HG03565 (cell line): ENCODE measurements around the gene FAAP24.
"Not testable (repeated sequence)": the region's sequence is repeated elsewhere in the genome, so short reads cannot be mapped to it uniquely, and the experiment has no call there.

ENCODE experiments used
- ATAC-seq: cut with Tn5 transposase; IDR thresholded peaks from one replicate; pipeline ENCODE4 v1.9.1; 2021; ENCODE audit warnings: mild to moderate bottlenecking, moderate library complexity; ENCODE audit not compliant: unreplicated experiment

Gene FAAP24, protein sequence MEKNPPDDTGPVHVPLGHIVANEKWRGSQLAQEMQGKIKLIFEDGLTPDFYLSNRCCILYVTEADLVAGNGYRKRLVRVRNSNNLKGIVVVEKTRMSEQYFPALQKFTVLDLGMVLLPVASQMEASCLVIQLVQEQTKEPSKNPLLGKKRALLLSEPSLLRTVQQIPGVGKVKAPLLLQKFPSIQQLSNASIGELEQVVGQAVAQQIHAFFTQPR

DNA sequence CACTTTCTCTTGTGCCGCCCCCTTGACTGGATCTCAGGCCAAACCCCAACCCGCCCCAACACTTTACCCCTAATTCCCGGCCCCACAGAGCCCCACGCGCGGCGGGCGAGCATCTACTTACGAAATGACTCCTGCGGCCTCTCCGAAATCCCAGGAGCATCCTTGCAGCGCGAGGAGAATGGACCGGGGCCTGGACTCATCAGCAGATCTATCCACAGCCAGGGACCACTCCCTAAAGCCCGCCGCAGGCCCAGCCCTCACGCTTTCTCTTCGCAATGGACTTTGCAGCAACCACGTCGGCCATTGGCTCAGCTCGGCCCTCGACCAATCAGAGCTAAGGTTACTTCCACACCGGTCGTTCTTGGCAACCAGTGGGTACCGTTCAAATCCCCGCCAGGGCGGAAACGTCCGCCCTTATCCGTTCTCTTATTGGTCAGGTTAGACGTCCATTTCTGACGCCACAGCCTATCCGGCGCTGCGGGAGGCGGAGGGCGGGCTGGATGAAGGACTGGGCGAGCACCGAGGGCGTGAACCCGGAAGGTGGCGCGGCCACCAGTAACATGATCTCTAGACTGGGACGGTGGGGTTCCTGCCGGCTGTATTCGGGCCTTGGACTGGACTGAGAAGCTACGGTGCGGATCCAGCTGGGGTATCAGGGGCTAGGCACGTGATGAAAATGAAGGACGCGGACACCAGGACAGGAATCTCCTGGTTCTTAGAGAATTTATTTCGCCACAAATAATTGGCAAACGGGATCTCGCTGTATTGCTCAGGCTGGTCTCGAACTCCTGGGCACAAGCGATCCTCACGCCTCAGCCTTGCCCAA lies at the start of gene FAAP24, which contains the start of gene CEP89:
TSS of gene FAAP24 (plus strand) at position 528 of the 826 bp plus-strand sequence. CDS start 955 bp downstream, outside the sequence.
TSS of gene CEP89 (minus strand) at position 244 of the 826 bp plus-strand sequence. CDS start at position 160, 84 bp downstream.
- ATAC-seq = peak; percentile 99

DNA sequence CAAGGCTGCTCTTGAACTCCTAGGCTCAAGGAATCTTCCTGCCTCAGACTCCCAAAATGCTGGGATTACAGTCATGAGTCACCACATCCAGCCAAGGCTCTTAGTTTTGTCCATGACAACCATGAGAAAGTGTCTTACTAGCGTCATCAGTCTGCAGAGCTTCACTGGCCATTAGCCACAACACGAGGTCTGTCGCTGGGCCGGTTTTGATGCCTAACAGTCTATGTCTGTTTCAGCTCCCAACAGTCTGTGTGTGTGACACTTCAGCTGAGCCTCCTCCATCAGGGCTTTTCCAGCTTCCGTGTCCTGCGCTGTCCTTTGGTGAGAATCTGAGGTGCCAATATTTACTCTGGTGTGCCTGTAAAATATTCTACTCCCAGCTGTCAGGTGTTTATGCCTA lies 47.8 kb upstream of the FAAP24 start:
- no peak for ATAC-seq

DNA sequence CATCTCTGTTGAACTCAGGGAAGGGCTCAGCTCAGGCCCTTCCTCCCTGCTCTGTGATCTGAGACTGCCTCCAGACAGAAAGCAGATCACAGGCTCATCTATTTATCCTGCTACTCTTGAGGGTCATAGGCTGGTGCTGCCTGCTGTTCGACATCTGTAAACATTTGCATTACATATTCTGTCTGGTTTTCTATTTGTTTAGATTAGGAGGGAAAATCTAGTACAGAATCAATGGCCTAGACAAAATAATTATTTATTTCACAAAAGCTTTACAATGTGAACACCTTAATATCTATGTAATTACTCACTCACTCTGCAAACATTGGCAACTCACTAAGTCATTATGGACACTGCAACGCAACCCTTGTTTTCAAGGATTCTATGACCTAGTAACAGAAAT lies 43.2 kb upstream of the FAAP24 start:
- no peak for ATAC-seq

DNA sequence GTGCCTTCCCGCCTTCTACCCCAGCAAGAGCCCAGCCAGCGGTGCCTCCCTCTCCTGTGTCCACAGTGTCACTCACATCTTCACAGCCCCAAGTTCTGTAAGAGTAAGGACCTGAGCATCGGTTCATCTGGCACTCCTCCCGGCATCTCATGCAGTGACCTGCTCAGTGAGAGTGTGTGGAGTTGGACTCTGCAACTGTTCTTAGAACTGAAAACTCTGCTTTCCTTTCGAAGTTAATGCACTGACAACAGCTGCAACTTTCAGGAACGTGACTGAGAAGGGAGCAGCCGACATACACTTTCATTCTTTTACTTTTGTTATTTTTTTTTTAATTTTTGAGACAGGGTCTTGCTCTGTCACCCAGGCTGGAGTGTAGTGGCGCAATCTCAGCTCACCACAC lies 41.5 kb upstream of the FAAP24 start:
- no peak for ATAC-seq

DNA sequence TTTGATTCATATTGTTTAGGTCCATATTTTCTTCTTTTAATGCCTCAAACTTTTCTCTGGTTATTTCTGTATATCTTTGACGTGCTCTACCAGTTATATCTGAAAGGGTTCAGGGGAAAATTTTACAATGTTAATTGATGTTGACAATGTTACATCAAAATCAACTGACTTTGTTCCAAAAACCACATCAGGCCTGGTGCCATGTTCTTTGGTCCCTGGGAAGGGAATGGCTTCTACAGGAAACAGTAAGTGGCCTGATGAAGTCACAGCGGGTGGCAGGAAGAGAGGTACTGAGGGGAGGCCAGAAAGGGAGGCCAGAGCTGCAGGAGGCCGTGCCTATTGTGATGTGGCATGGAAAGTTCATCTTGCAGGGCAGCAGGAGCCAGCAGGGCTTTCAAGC lies 38.5 kb upstream of the FAAP24 start:
- ATAC-seq = no peak

DNA sequence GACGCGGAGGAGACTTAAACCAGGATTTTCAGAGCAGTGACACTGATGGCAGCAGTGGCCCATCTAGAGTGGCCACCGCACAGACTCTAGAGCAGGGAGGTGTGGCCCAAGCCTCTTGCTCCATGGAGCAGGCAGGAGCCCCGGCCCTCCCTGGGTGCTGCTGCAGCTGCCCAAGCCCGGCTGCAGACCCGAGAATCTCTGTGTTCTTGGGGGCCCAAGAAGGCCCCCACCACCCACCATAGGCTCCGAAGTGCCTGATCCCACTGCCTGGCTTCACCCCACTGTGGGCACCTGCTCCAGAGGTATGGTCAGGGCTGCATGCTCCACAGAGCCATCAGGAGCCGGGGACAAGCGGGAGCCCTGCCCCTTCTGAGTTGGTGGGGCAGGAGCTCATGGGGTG lies 36.4 kb upstream of the FAAP24 start:
- no peak for ATAC-seq

DNA sequence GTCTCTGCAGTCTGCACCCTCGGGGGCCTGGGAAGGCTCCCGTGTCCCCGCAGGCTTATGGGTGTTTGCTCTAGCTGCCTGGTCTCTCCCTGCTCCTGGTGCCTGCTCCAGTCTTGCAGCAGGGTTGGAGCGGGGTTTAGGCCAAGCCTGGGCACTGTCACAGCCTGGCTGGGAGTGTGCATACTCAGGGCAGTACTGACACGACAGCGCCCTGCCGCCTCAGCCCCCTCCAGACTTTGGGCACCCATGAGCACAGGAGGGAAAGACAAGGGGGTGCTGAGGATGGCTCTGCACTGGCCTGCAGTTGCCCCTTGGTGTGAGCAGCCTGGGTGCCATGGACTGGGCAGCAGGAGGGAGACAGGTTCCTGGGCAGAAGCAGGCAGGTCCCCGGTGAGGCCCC lies 36.0 kb upstream of the FAAP24 start:
- ATAC-seq = no peak

DNA sequence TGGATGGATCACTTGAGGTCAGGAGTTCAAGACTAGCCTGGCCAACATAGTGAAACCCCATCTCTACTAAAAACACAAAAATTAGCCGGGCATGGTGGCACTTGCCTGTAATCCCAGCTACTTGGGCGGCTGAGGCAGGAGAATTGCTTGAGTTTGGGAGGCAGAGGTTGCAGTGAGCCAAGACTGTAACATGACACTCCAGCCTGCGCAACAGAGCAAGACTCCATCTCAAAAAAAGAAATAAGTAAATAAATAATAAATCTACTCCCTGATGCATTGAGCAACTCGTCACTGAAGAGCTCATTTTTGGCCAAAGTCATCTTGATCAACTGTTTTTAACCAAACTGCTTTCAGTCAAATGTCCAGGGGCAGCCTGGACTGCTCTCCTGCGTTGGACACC lies 30.8 kb upstream of the FAAP24 start:
- not testable (repeated sequence) for ATAC-seq

DNA sequence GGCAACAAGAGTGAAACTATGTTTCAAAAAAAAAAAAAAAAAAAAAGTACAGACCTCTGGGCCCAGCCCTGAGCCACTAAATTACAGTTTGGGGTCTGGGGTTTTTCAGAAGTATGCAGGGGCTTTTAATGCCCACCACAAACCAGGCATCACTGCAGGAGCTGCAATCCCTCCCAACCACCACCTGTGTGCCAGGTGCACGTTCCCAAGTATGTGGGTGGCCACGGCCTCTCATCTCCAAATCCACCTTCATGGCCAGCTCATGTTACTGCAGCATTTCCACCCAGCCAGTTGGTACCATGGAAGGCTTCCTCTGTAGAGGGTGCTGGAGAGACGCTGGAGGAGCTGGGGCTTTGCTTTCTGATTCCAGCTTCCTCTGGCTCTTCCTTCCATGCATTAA lies 26.8 kb upstream of the FAAP24 start:
- ATAC-seq = no peak

DNA sequence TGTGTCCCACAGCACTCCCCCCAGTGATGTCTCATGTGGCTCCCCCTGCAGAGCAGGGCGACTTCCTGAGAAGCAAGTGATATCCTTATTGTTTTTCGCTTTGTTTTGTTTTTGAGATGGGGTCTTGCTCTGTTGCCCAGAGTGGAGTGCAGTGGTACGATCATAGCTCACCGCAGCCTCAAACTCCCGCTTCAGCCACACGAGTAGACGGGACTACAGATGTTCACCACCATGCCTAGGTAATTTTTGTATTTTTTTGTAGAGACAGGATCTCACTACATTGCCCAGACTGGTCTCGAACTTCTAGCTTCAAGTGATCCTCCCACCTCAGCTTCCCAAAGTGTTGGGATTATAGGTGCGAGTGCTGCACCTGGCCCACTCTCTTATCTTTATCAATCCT lies 5.3 kb upstream of the FAAP24 start:
- ATAC-seq = no peak

DNA sequence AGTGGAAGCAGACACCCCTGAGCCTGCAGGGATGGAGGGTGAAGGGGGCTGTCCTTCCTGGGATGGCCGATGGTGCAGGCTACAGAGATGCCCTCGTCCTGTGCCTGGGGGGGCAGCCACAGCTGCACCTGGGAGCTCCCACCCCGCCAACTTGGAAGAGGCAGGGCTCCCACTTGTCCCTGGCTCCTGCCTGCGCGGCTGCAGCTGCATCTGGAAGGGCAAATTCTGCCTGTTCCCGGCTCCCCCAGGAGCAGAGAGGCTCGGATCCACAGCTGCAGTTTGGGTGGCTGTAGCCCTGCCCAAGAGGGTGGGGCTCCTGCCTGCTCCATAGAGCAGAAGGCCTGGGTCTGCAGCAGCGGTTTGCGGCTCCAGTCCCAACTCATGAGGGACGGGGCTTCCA lies 2.5 kb upstream of the FAAP24 start:
- ATAC-seq = no peak

DNA sequence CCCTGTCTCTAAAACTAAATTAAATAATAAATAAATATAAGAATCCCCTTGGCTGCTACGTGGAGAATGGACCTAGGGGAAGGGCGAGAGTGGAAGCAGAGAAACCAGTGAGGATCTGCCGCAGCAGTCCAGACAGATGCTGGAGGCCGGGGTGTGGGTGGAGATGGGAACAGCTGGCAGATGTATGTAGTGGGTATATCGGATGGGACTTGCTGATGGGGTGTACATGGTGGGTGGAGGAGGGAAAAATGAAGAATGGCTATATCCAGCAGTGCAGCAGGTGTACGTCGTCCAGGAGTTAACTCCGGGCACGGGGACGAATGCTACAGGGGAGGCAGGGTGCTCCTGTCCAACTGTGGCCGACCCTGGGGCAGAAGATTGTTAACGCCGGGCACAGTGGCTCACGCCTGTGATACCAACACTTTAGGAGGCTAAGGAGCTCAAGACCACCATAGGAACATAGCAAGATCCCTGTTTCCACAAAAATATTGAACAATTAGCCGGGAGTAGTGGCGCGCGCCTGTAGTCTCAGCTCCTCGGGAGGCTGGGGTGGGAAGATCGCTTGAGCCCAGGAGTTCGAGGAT lies 938 bp upstream of the FAAP24 start:
- ATAC-seq = no peak

DNA sequence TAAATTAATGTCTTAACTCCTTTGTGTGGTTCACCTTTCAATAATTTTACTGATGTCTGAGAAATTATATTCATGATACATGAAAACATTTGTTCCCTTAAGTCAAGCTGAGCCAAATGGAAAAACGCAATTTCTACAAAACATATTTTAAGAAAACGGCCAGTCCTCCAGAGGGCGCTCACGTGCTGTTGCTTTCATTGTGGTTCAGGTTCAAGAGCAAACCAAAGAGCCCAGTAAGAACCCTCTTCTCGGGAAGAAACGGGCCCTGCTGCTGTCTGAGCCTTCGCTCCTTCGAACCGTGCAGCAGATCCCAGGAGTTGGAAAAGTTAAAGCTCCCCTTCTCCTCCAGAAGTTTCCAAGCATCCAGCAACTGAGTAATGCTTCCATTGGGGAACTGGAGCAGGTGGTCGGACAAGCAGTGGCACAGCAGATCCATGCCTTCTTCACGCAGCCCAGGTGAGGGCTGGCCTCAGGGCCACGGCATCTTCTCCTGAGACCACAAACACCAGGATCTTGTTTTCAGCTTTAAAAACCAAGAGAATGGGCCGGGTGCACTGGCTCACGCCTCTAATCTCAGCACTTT lies 4.3 kb downstream of the FAAP24 start:
- ATAC-seq = no peak

DNA sequence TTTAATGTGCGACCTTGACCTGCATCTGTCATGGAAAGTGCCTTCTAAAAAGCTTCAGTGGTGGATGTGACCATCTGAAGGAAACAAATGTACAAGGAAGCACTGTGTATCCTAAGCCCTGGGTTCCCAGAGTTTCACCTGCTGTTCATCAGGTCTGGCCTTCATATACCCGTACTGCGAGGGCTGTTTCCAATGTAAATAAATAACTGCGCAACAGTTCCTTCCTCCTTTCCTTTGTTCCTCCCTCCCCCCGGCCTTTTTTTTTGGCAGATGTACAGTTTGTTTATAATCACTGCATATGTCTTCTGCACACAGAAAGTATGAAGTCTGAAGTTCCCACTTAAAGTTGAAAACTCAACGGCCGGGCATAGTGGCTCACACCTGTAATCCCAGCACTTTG lies 5.2 kb downstream of the FAAP24 start:
- ATAC-seq = no peak

DNA sequence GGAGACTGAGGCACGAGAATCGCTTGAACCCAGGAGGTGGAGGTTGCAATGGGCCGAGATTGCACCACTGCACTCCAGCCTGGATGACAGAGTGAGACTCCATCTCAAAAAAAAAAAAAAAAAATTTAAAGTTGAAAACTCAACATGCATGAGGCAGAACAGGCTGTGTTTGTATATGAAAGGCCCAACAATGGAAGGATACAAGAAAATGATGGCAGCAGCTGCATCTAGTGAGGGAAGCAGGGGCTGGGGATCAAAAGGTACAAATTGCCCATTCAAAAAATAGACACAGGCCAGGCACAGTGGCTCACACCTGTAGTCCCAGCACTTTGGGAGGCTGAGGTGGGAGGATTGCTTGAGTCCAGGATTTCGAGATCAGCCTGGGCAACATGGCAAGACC lies 5.8 kb downstream of the FAAP24 start:
- ATAC-seq = not testable (repeated sequence)

DNA sequence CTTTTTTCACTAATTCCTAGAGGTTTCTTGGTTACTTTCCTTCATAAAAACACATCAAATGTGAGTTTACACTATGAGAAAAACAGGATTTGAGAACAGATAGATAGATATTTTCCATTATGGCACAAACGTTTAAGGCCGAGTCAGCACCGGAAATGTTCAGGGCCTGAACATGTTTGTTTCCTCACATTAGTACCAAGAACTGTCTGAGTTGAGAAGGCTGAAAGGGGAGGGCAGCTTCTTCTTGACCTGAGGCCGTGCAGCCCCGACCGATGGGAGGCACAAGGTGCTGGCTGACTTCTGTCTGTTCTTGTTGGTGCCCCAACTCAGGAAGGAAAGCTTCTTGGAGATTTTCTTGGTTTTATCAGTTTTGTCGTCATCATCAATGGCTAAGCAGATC lies 7.8 kb downstream of the FAAP24 start:
- ATAC-seq = not testable (repeated sequence)

DNA sequence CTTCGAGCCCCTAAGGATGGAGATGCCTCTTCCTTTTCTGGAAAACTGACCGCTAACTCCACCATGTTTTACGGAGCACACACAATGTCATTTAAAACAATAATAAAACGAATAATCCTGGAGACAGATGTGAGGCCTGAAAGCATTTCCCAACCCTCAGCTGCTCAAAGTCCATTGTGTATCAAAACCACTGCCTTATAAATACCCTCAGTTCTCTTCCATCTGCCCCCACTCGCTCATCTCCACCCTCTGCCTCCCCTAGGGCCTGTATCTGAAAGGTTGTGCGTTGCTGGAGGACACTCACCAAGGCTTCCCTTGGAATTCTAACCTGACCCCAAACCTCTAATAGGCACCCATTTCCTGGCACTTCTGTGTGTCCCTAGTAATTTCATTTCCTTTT lies 10.4 kb downstream of the FAAP24 start:
- not testable (repeated sequence) for ATAC-seq

DNA sequence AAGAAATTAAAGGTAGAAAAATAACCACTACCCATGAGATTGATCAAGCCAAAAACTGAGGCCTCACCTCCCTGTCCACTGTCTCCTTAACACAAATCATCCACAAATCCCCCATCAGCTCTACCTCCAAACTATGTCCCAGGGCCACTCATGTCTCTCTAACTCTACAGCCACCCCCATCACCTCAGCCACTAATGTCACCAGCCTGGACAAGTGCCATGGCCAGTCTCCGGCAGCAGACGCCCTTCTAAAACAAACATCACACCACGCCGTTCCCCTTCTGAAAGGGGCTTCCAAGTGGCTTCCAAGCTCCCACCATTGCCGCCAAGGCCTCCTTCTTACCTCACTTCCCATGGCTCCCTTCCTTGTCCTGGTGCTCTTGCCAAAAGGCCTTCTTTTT lies 16.2 kb downstream of the FAAP24 start:
- ATAC-seq = not testable (repeated sequence)

DNA sequence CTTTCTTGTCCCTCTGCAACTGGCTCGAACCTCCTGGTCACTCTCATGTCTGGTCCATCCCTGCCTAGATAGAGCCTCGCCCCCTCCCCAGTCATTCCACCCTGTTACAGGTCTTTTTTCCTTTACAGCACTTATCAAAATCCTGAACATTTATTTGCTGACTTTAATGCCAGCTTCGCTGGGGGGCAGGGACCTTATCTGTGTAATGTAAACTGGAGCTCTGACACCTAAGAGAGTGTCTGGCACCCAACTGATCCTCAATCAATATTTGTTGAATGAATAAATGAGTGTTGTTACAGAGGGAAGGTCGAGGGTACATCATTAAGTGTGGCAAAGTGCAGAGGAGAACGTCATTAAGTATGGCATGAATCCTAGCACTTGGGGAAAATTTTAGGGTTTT lies 16.7 kb downstream of the FAAP24 start:
- no peak for ATAC-seq

DNA sequence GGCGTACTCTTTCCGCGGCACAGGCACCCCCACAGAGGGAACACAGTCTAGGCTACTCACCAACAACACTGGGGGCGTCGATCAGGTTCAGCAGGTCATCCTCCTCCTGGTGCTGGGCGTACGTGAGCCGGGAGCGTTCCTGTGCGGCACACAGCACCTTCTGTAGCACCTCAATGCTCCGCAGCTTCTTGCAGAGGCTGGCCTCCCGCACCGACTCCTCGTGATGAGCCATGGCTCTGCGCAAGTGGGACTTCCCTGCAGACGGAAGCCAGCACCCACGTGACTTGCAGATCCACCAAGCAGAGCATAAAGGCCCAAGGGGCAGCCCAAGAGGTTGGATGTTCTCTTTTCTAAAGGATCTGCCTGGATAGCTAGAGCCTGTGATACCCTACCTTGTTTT lies 23.9 kb downstream of the FAAP24 start:
- ATAC-seq = not testable (repeated sequence)

DNA sequence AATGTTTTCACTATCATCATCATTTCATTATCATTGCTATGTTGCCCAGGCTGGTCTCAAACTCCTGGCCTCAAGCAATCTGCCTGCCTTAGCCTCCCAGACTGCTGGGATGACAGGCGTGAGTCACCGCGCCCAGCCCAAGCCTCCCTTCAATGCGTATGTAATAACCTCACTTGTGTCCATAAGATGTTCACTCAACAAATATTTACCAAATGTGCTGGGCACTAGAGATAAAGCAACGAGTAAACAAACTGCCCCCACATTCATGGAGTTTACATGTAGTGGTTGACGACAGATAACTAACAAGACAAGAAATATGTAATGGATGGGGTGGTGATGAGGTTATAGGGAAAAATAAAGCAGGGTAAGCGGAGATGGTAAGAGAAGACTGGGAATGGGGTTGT lies 25.0 kb downstream of the FAAP24 start:
- not testable (repeated sequence) for ATAC-seq
